H1 (cell line): ENCODE data around the gene UPF2. TPM values are rescaled to one million over a fixed set of nuclear protein-coding genes. Genes with fewer than 3 reads are reported as not detected.
"Not testable (repeated sequence)": the region's sequence is repeated elsewhere in the genome, so short reads cannot be mapped to it uniquely, and the experiment has no call there.

Source experiments
- CTCF ChIA-PET: fragments of 300-600 bp; sonication (Branson Sonifier 250); formaldehyde crosslinking; loops from one replicate; lab custom pipeline; 2021; ENCODE audit not compliant: partially characterized antibody; lab: Charles Lee
- POLR2A ChIA-PET: fragments of 300-600 bp; sonication (Branson Sonifier 250); formaldehyde crosslinking; loops from one replicate; lab custom pipeline; 2021; ENCODE audit warnings: inconsistent platforms; ENCODE audit not compliant: partially characterized antibody; lab: Charles Lee
- DNase-seq, 2 experiments: peaks; one replicate each; pipeline versions ENCODE4 v3.0.0 to v3.0.0-alpha.2; 2010 to 2022; ENCODE audit warnings: low spot score in 2 of 2, low read depth in 1 of 2, mixed read lengths in 1 of 2
- FAIRE-seq: peaks from 2 replicates; lab custom pipeline; 2011; peaks lifted over from hg19 to GRCh38; lab: Jason Lieb, UNC
- H2AFZ ChIP-seq: 2 replicates; pipeline ENCODE4 v1.8.1; 2012; ENCODE audit warnings: low read length, inconsistent platforms
- H2AK5ac ChIP-seq: 2 replicates; pipeline ENCODE4 v1.6.1; 2013; ENCODE audit warnings: low read depth, low read length
- H2BK120ac ChIP-seq: replicated peaks from 2 replicates; pipeline ENCODE3; 2013; ENCODE audit warnings: low read depth, low read length, inconsistent platforms
- H2BK12ac ChIP-seq: 2 replicates; pipeline ENCODE4 v1.6.1; 2013; ENCODE audit warnings: low read depth, low read length
- H2BK15ac ChIP-seq: 2 replicates; pipeline ENCODE4 v1.6.1; 2013; ENCODE audit warnings: low read length
- H2BK20ac ChIP-seq: 2 replicates; pipeline ENCODE4 v1.6.1; 2013; ENCODE audit warnings: low read length
- H2BK5ac ChIP-seq: 2 replicates; pipeline ENCODE4 v1.6.1; 2013; ENCODE audit warnings: low read depth, low read length
- H3K14ac ChIP-seq: 2 replicates; pipeline ENCODE4 v1.6.1; 2013; ENCODE audit warnings: inconsistent platforms; ENCODE audit not compliant: insufficient read length
- H3K18ac ChIP-seq: 2 replicates; pipeline ENCODE4 v1.6.1; 2013; ENCODE audit warnings: low read length; ENCODE audit errors: extremely low read depth
- H3K23ac ChIP-seq: 2 replicates; pipeline ENCODE4 v1.6.1; 2013; ENCODE audit warnings: inconsistent platforms; ENCODE audit not compliant: insufficient read length
- H3K23me2 ChIP-seq: 2 replicates; pipeline ENCODE4 v1.6.1; 2013; ENCODE audit warnings: low read depth, low read length
- H3K27ac ChIP-seq: 2 replicates; pipeline ENCODE4 v1.6.1; 2011; ENCODE audit warnings: low read depth, low read length, inconsistent platforms
- H3K27me3 ChIP-seq, 4 experiments: replicated peaks in 1 of 4; 1 replicate in 1 of 4; 2 replicates in 3 of 4; pipeline versions ENCODE4 v1.6.1 to v1.8.1; 2011 to 2013; ENCODE audit warnings: low read length in 3 of 4, mild to moderate bottlenecking in 3 of 4, inconsistent platforms in 2 of 4, mixed read lengths in 2 of 4, moderate library complexity in 1 of 4; ENCODE audit not compliant: control insufficient read depth in 3 of 4, insufficient read depth in 3 of 4; ENCODE audit errors: extremely low read depth in 1 of 4
- H3K36me3 ChIP-seq, 4 experiments: 2 replicates each; pipeline versions ENCODE4 v1.6.1 to v1.8.1; 2011 to 2013; ENCODE audit warnings: mild to moderate bottlenecking in 4 of 4, low read length in 3 of 4, moderate library complexity in 2 of 4, control low read depth in 1 of 4, inconsistent platforms in 1 of 4; ENCODE audit not compliant: insufficient read depth in 4 of 4, control insufficient read depth in 2 of 4
- H3K4ac ChIP-seq: replicated peaks from 2 replicates; pipeline ENCODE3; 2013; ENCODE audit warnings: low read length, low read depth, mixed read lengths, inconsistent platforms; ENCODE audit not compliant: insufficient read length
- H3K4me1 ChIP-seq, 4 experiments: replicated peaks in 1 of 4; 1 replicate in 1 of 4; 2 replicates in 3 of 4; pipeline versions ENCODE4 v1.6.1 to v1.8.1; 2011 to 2013; ENCODE audit warnings: low read length in 3 of 4, inconsistent platforms in 2 of 4, mixed read lengths in 1 of 4; ENCODE audit not compliant: insufficient read depth in 4 of 4, control insufficient read depth in 3 of 4
- H3K4me2 ChIP-seq, 2 experiments: 2 replicates each; pipeline versions ENCODE4 v1.6.1 to v1.8.1; 2011 to 2013; ENCODE audit warnings: low read depth in 2 of 2, low read length in 2 of 2, control low read depth in 1 of 2, inconsistent platforms in 1 of 2, mild to moderate bottlenecking in 1 of 2; ENCODE audit not compliant: insufficient read depth in 1 of 2
- H3K4me3 ChIP-seq, 4 experiments: fragments of 200-600, 300-600 bp in 1 of 4; sonication (generic), shearing (Covaris generic), sonication (Bioruptor Twin) in 1 of 4; 2 replicates each; pipeline versions ENCODE4 v1.5.1 to v1.8.1; 2011 to 2016; ENCODE audit warnings: low read length in 4 of 4, low read depth in 3 of 4, control low read depth in 2 of 4, inconsistent platforms in 2 of 4, mild to moderate bottlenecking in 2 of 4, mixed read lengths in 1 of 4, moderate library complexity in 1 of 4; ENCODE audit not compliant: insufficient read depth in 2 of 4; ENCODE audit errors: extremely low read depth in 1 of 4
- H3K56ac ChIP-seq: replicated peaks from 2 replicates; pipeline ENCODE3; 2013; ENCODE audit warnings: low read depth, mild to moderate bottlenecking, mixed read lengths, low read length, inconsistent platforms; ENCODE audit not compliant: insufficient read length
- H3K79me1 ChIP-seq: 2 replicates; pipeline ENCODE4 v1.6.1; 2013; ENCODE audit warnings: low read depth, low read length, control low read depth
- H3K79me2 ChIP-seq, 2 experiments: 2 replicates each; pipeline versions ENCODE4 v1.6.1 to v1.8.1; 2012 to 2013; ENCODE audit warnings: low read length in 2 of 2, mild to moderate bottlenecking in 2 of 2, inconsistent platforms in 1 of 2; ENCODE audit not compliant: insufficient read depth in 2 of 2, control insufficient read depth in 1 of 2
- H3K9ac ChIP-seq, 4 experiments: replicated peaks in 1 of 4; 1 replicate in 1 of 4; 2 replicates in 3 of 4; pipeline versions ENCODE4 v1.6.1 to v1.8.1; 2011 to 2013; ENCODE audit warnings: low read depth in 3 of 4, low read length in 3 of 4, control low read depth in 2 of 4, mild to moderate bottlenecking in 2 of 4, moderate library complexity in 2 of 4, inconsistent platforms in 1 of 4; ENCODE audit errors: extremely low read depth in 1 of 4
- H3K9me3 ChIP-seq, 2 experiments: 2 replicates each; pipeline versions ENCODE4 v1.6.1 to v1.8.1; 2012 to 2013; ENCODE audit warnings: mild to moderate bottlenecking in 2 of 2, moderate library complexity in 2 of 2, control low read depth in 1 of 2, inconsistent platforms in 1 of 2, low read depth in 1 of 2, low read length in 1 of 2, mixed read lengths in 1 of 2; ENCODE audit not compliant: insufficient read depth in 2 of 2
- H4K20me1 ChIP-seq, 2 experiments: replicated peaks in 1 of 2; 2 replicates each; pipeline versions ENCODE3 to v1.8.1; 2011 to 2013; ENCODE audit warnings: inconsistent platforms in 2 of 2, low read length in 2 of 2, mild to moderate bottlenecking in 1 of 2; ENCODE audit not compliant: insufficient read depth in 2 of 2, control insufficient read depth in 1 of 2
- H4K5ac ChIP-seq: 2 replicates; pipeline ENCODE4 v1.6.1; 2013; ENCODE audit warnings: low read length, low read depth, mixed read lengths, inconsistent platforms; ENCODE audit not compliant: insufficient read length
- H4K8ac ChIP-seq: 2 replicates; pipeline ENCODE4 v1.8.0; 2013; ENCODE audit warnings: mild to moderate bottlenecking, moderate library complexity, low read length, inconsistent platforms; ENCODE audit not compliant: insufficient read depth; ENCODE audit errors: extremely low read depth
- H4K91ac ChIP-seq: replicated peaks from 2 replicates; pipeline ENCODE3; 2013; ENCODE audit warnings: low read length, mixed read lengths, inconsistent platforms; ENCODE audit not compliant: insufficient read length
- WGBS, 2 experiments: shearing (Covaris generic) in 1 of 2; methylation state at CpG; one replicate each; pipeline versions ENCODE4 v1.1.6 to v1.1.7; 2013 to 2015; ENCODE audit warnings: low lambda C conversion rate in 2 of 2, mixed read lengths in 2 of 2, inconsistent platforms in 1 of 2, low coverage in 1 of 2, missing lambda C conversion rate in 1 of 2; ENCODE audit not compliant: insufficient replicate concordance in 2 of 2, insufficient coverage in 1 of 2, insufficient read length in 1 of 2; ENCODE audit errors: extremely low coverage in 1 of 2, missing lambda C conversion rate in 1 of 2; 5-methylcytosine and 5-hydroxymethylcytosine counted together
- polyA plus RNA-seq, 7 experiments: library from polyadenylated mRNA; depleted of rRNA in 3 of 7; stranded (reverse) in 5 of 7; unstranded in 2 of 7; fragments of >200 nt in 5 of 7; fragments of 200-250 nt in 2 of 7; gene quantifications; 1 replicate in 5 of 7; 2 replicates in 1 of 7; 4 replicates in 1 of 7; pipeline versions ENCODE4 v1.2.1 to v1.2.3, GENCODE V29; 2011 to 2013; ENCODE audit warnings: missing spikeins in 2 of 7, mixed read lengths in 2 of 7
- total RNA-seq: library from RNA; stranded (reverse); fragmentation: NEBNext Ultra II Directional; extraction: Animal tissue kit (Norgen Biotek cat#: 25700); gene quantifications from 2 replicates; pipeline ENCODE4 v1.2.1, GENCODE V29; 2021

UPF2 gene
- total and polyA plus RNA-seq, 2 of the 8 experiments (the other 6 are each of a cell fraction or from before 2014, with no cell fraction given) = 6.2 to 32.8 TPM

DNA sequence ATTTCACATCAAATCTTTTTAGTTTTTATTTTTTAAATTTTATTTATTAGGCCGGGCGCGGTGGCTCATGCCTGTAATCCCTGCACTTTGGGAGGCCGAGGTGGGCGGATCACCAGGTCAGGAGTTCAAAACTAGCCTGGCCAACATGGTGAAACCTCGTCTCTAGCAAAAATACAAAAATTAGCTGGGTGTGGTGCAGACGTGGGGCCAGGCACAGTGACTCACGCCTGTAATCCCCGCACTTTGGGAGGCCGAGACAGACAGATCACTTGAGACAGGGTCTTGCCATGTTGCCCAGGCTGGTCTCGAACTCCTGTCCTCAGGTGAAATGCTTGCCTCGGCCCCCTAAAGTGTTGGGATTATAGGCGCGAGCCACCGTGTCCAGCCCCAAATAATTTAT is 28.8 kb upstream of the UPF2 start:
- not testable (repeated sequence) for H4K91ac ChIP-seq, H2BK5ac ChIP-seq, H2BK20ac ChIP-seq, H4K20me1 ChIP-seq, H4K5ac ChIP-seq, H2BK15ac ChIP-seq, H3K4ac ChIP-seq, H3K23me2 ChIP-seq, H3K4me1 ChIP-seq, H3K18ac ChIP-seq, H4K8ac ChIP-seq, H2AFZ ChIP-seq, H3K4me3 ChIP-seq, H3K36me3 ChIP-seq, H2BK12ac ChIP-seq, H2BK120ac ChIP-seq, H2AK5ac ChIP-seq, H3K27me3 ChIP-seq, H3K27ac ChIP-seq, FAIRE-seq, H3K23ac ChIP-seq, H3K14ac ChIP-seq, H3K9ac ChIP-seq, H3K56ac ChIP-seq, H3K9me3 ChIP-seq, DNase-seq
- WGBS, 2 experiments = 89% methylated on average over 15 of the region's 15 CpGs; no CpG with 5 or more reads in 1 of the 2 experiments
- ChIA-PET POLR2A (interaction anchor here (1.1 to 1.9 kb wide), 3 partner anchors 10 to 28 kb away, joined by 3 to 6 read pairs (median 5); partner anchors contain the start of gene UPF2), CTCF (interaction anchor here (1.0 kb wide), 1 partner anchor 85 kb away, joined by 3 read pairs; no protein-coding TSS in a partner anchor)
- H3K79me2 ChIP-seq = peaks cover 9 to 42% of the 10 kb centered on the region in 2 experiments; a peak in 3 of 4 replicates
- peak overlapping the region in 1 of 2 experiments; percentile 83; a peak in 1 of 4 replicates for H3K4me2 ChIP-seq
- peaks cover 11% of the 10 kb centered on the region for H3K79me1 ChIP-seq
